ENCODE data around the gene PHGDH. TPM values are rescaled to one million over a fixed set of nuclear protein-coding genes. Genes with fewer than 3 reads are reported as not detected.
A peak's percentile ranks its signal among the peaks of the same experiment; 100 is the strongest.

PHGDH gene
- total and polyA plus RNA-seq, 4 donors, result 23.7 to 68.4 (median 43.3) TPM

GRCh38 chr1:119771770-119772169 lies 60.0 kb downstream of the PHGDH start:
- Histone ChIP-seq H3K27ac (ENCODE audit: low read depth in 1 of 2, low read length in 2 of 2) (no peak overlapping the region), H3K4me1 (ENCODE audit: control insufficient read depth in 1 of 2, insufficient read depth in 2 of 2, low read length in 2 of 2) (no peaks in the 10 kb centered on the region), H3K4me3 (ENCODE audit: low read length in 2 of 2) (no peak overlapping the region), H3K27me3 (ENCODE audit: control insufficient read depth in 1 of 2, insufficient read depth in 2 of 2, low read length in 1 of 2) (no peaks in the 10 kb centered on the region), H3K9me3 (ENCODE audit: control insufficient read depth, low read length) (no peaks in the 10 kb centered on the region), H3K36me3 (ENCODE audit: control insufficient read depth in 1 of 2, insufficient read depth in 2 of 2, low read length in 1 of 2) (no peaks in the 10 kb centered on the region)
- 71 to 75% methylated on average over 3 of the region's 3 CpGs for WGBS, 2 donors
- intact Hi-C loops (cut with DNase I), result no loop called here
- ATAC-seq (ENCODE audit: low FRiP score), result no peak
- DNase-seq, result no peak

GRCh38 chr1:119772298-119772697 lies 60.6 kb downstream of the PHGDH start:
- ATAC-seq (ENCODE audit: low FRiP score) (no peak), DNase-seq (no peak)
- Histone ChIP-seq H3K36me3 (ENCODE audit: control insufficient read depth in 1 of 2, insufficient read depth in 2 of 2, low read length in 1 of 2) (no peaks in the 10 kb centered on the region), H3K4me1 (ENCODE audit: control insufficient read depth in 1 of 2, insufficient read depth in 2 of 2, low read length in 2 of 2) (no peaks in the 10 kb centered on the region), H3K4me3 (ENCODE audit: low read length in 2 of 2) (no peak overlapping the region), H3K27ac (ENCODE audit: low read depth in 1 of 2, low read length in 2 of 2) (no peak overlapping the region), H3K27me3 (ENCODE audit: control insufficient read depth in 1 of 2, insufficient read depth in 2 of 2, low read length in 1 of 2) (no peaks in the 10 kb centered on the region), H3K9me3 (ENCODE audit: control insufficient read depth, low read length) (no peaks in the 10 kb centered on the region)
- intact Hi-C loops (cut with DNase I), result no loop called here
- 96 to 97% methylated on average over 2 of the region's 2 CpGs for WGBS, 2 donors

- Histone ChIP-seq H3K4me3 (ENCODE audit: low read length in 2 of 2) (no peak overlapping the region), H3K27me3 (ENCODE audit: control insufficient read depth in 1 of 2, insufficient read depth in 2 of 2, low read length in 1 of 2) (no peaks in the 10 kb centered on the region), H3K27ac (ENCODE audit: low read depth in 1 of 2, low read length in 2 of 2) (no peak overlapping the region), H3K4me1 (ENCODE audit: control insufficient read depth in 1 of 2, insufficient read depth in 2 of 2, low read length in 2 of 2) (no peaks in the 10 kb centered on the region), H3K9me3 (ENCODE audit: control insufficient read depth, low read length) (no peaks in the 10 kb centered on the region), H3K36me3 (ENCODE audit: control insufficient read depth in 1 of 2, insufficient read depth in 2 of 2, low read length in 1 of 2) (no peaks in the 10 kb centered on the region)
- ATAC-seq (ENCODE audit: low FRiP score), result no peak
- no peak for DNase-seq
- WGBS, 2 donors, result 88 to 94% methylated on average over 3 of the region's 3 CpGs
- intact Hi-C loops (cut with DNase I), result no loop called here
These were observed 62.0 kb downstream of the PHGDH start for GRCh38 chr1:119773711-119774241.

GRCh38 chr1:119774746-119775490 lies 63.2 kb downstream of the PHGDH start:
- H3K27me3 ChIP-seq (ENCODE audit: control insufficient read depth in 1 of 2, insufficient read depth in 2 of 2, low read length in 1 of 2), result no peaks in the 10 kb centered on the region
- H3K4me3 ChIP-seq (ENCODE audit: low read length in 2 of 2), result no peak overlapping the region
- H3K9me3 ChIP-seq (ENCODE audit: control insufficient read depth, low read length), result no peaks in the 10 kb centered on the region
- DNase-seq (no peak), ATAC-seq (ENCODE audit: low FRiP score) (no peak)
- no peaks in the 10 kb centered on the region for H3K4me1 ChIP-seq (ENCODE audit: control insufficient read depth in 1 of 2, insufficient read depth in 2 of 2, low read length in 2 of 2)
- intact Hi-C loops (cut with DNase I), result no loop called here
- WGBS, 2 donors, result 85 to 86% methylated on average over 7 of the region's 7 CpGs
- H3K27ac ChIP-seq (ENCODE audit: low read depth in 1 of 2, low read length in 2 of 2), result no peak overlapping the region
- H3K36me3 ChIP-seq (ENCODE audit: control insufficient read depth in 1 of 2, insufficient read depth in 2 of 2, low read length in 1 of 2), result no peaks in the 10 kb centered on the region

- 91 to 93% methylated on average over 6 of the region's 6 CpGs for WGBS, 2 donors
- no peaks in the 10 kb centered on the region for H3K9me3 ChIP-seq (ENCODE audit: control insufficient read depth, low read length)
- intact Hi-C loops (cut with DNase I), result no loop called here
- no peak overlapping the region for H3K4me3 ChIP-seq (ENCODE audit: low read length in 2 of 2)
- H3K27ac ChIP-seq (ENCODE audit: low read depth in 1 of 2, low read length in 2 of 2), result no peak overlapping the region
- ATAC-seq (ENCODE audit: low FRiP score), result no peak
- DNase-seq, result no peak
- no peaks in the 10 kb centered on the region for H3K36me3 ChIP-seq (ENCODE audit: control insufficient read depth in 1 of 2, insufficient read depth in 2 of 2, low read length in 1 of 2)
- no peaks in the 10 kb centered on the region for H3K27me3 ChIP-seq (ENCODE audit: control insufficient read depth in 1 of 2, insufficient read depth in 2 of 2, low read length in 1 of 2)
- H3K4me1 ChIP-seq (ENCODE audit: control insufficient read depth in 1 of 2, insufficient read depth in 2 of 2, low read length in 2 of 2), result no peaks in the 10 kb centered on the region
These were observed 66.6 kb downstream of the PHGDH start for GRCh38 chr1:119778359-119778758.

- WGBS, 2 donors, result 90 to 91% methylated on average over 13 of the region's 13 CpGs
- H3K27ac ChIP-seq (ENCODE audit: low read depth in 1 of 2, low read length in 2 of 2), result no peak overlapping the region
- DNase-seq (no peak), ATAC-seq (ENCODE audit: low FRiP score) (no peak)
- no peaks in the 10 kb centered on the region for H3K4me1 ChIP-seq (ENCODE audit: control insufficient read depth in 1 of 2, insufficient read depth in 2 of 2, low read length in 2 of 2)
- H3K36me3 ChIP-seq (ENCODE audit: control insufficient read depth in 1 of 2, insufficient read depth in 2 of 2, low read length in 1 of 2), result no peaks in the 10 kb centered on the region
- H3K9me3 ChIP-seq (ENCODE audit: control insufficient read depth, low read length), result no peaks in the 10 kb centered on the region
- no peaks in the 10 kb centered on the region for H3K27me3 ChIP-seq (ENCODE audit: control insufficient read depth in 1 of 2, insufficient read depth in 2 of 2, low read length in 1 of 2)
- H3K4me3 ChIP-seq (ENCODE audit: low read length in 2 of 2), result no peak overlapping the region
- intact Hi-C loops (cut with DNase I), result no loop called here
These were observed 67.3 kb downstream of the PHGDH start for GRCh38 chr1:119778886-119779560.

- no peak for DNase-seq
- intact Hi-C loops (cut with DNase I), result no loop called here
- ATAC-seq (ENCODE audit: low FRiP score), result peak; percentile 51
- Histone ChIP-seq H3K9me3 (ENCODE audit: control insufficient read depth, low read length) (no peaks in the 10 kb centered on the region), H3K4me3 (ENCODE audit: low read length in 2 of 2) (no peak overlapping the region), H3K4me1 (ENCODE audit: control insufficient read depth in 1 of 2, insufficient read depth in 2 of 2, low read length in 2 of 2) (no peaks in the 10 kb centered on the region), H3K36me3 (ENCODE audit: control insufficient read depth in 1 of 2, insufficient read depth in 2 of 2, low read length in 1 of 2) (no peaks in the 10 kb centered on the region), H3K27me3 (ENCODE audit: control insufficient read depth in 1 of 2, insufficient read depth in 2 of 2, low read length in 1 of 2) (no peaks in the 10 kb centered on the region), H3K27ac (ENCODE audit: low read depth in 1 of 2, low read length in 2 of 2) (no peak overlapping the region)
- 7 to 9% methylated on average over 5 of the region's 5 CpGs for WGBS, 2 donors
These were observed 68.2 kb downstream of the PHGDH start for GRCh38 chr1:119779869-119780356.

GRCh38 chr1:119781434-119782210 lies 69.9 kb downstream of the PHGDH start:
- WGBS, 2 donors, result 84 to 86% methylated on average over 11 of the region's 11 CpGs
- Histone ChIP-seq H3K27ac (ENCODE audit: low read depth in 1 of 2, low read length in 2 of 2) (no peak overlapping the region), H3K27me3 (ENCODE audit: control insufficient read depth in 1 of 2, insufficient read depth in 2 of 2, low read length in 1 of 2) (no peaks in the 10 kb centered on the region), H3K9me3 (ENCODE audit: control insufficient read depth, low read length) (no peaks in the 10 kb centered on the region), H3K4me3 (ENCODE audit: low read length in 2 of 2) (no peak overlapping the region), H3K36me3 (ENCODE audit: control insufficient read depth in 1 of 2, insufficient read depth in 2 of 2, low read length in 1 of 2) (no peaks in the 10 kb centered on the region), H3K4me1 (ENCODE audit: control insufficient read depth in 1 of 2, insufficient read depth in 2 of 2, low read length in 2 of 2) (no peaks in the 10 kb centered on the region)
- DNase-seq (no peak), ATAC-seq (ENCODE audit: low FRiP score) (no peak)
- intact Hi-C loops (cut with DNase I), result no loop called here
